Measurements from ENCODE around the gene CSTF1.

Gene CSTF1

GRCh38 chr20:56420940-56421688 lies 28.7 kb downstream of the CSTF1 start:
- no peaks in the 10 kb centered on the region for H3K79me2 ChIP-seq (ENCODE audit: low read length)
- no peaks in the 10 kb centered on the region for H3K9me2 ChIP-seq (replicated peaks; ENCODE audit: insufficient read depth, low read length)
- H3K27me3 ChIP-seq (replicated peaks; ENCODE audit: insufficient read depth, low read length) = no peaks in the 10 kb centered on the region
- no peaks in the 10 kb centered on the region for H3F3A ChIP-seq (ENCODE audit: insufficient read depth, low read length)
- no peaks in the 10 kb centered on the region for H4K20me1 ChIP-seq (ENCODE audit: insufficient read depth, low read length)
- no peak for DNase-seq
- no peaks in the 10 kb centered on the region for H3K36me3 ChIP-seq (replicated peaks; ENCODE audit: insufficient read depth, low read length)
- H3K4me3 ChIP-seq (ENCODE audit: low read length) = no peak overlapping the region
- no peak overlapping the region for H3K27ac ChIP-seq (ENCODE audit: low read length)
- no peaks in the 10 kb centered on the region for H3K4me1 ChIP-seq (ENCODE audit: low read length)
- no peaks in the 10 kb centered on the region for H3K9me3 ChIP-seq (replicated peaks; ENCODE audit: insufficient read depth, low read length)
- H3K9ac ChIP-seq (ENCODE audit: low read length) = no peak overlapping the region
- no peak overlapping the region for H2AFZ ChIP-seq (ENCODE audit: low read length)
- H3K4me2 ChIP-seq (ENCODE audit: low read depth, low read length) = no peak overlapping the region
- no peak for TF ChIP-seq CTCF (IDR thresholded peaks at IDR 0.05; ENCODE audit: low read length)
- no peak for TF ChIP-seq EZH2phosphoT487 (IDR thresholded peaks at IDR 0.05; ENCODE audit: low read length)
- TF ChIP-seq EZH2 (optimal IDR thresholded peaks at IDR 0.05; ENCODE audit: low read depth, low read length) = no peak

GRCh38 chr20:56422076-56422823 lies 29.8 kb downstream of the CSTF1 start:
- H2AFZ ChIP-seq (ENCODE audit: low read length) = no peak overlapping the region
- no peaks in the 10 kb centered on the region for H3K9me2 ChIP-seq (replicated peaks; ENCODE audit: insufficient read depth, low read length)
- TF ChIP-seq CTCF (IDR thresholded peaks at IDR 0.05; ENCODE audit: low read length) = no peak
- H3K27me3 ChIP-seq (replicated peaks; ENCODE audit: insufficient read depth, low read length) = no peaks in the 10 kb centered on the region
- H3K9ac ChIP-seq (ENCODE audit: low read length) = no peak overlapping the region
- H3K36me3 ChIP-seq (replicated peaks; ENCODE audit: insufficient read depth, low read length) = no peaks in the 10 kb centered on the region
- H3K9me3 ChIP-seq (replicated peaks; ENCODE audit: insufficient read depth, low read length) = no peaks in the 10 kb centered on the region
- no peak overlapping the region for H3K27ac ChIP-seq (ENCODE audit: low read length)
- no peak overlapping the region for H3K4me2 ChIP-seq (ENCODE audit: low read depth, low read length)
- no peaks in the 10 kb centered on the region for H3F3A ChIP-seq (ENCODE audit: insufficient read depth, low read length)
- no peak for DNase-seq
- no peaks in the 10 kb centered on the region for H3K79me2 ChIP-seq (ENCODE audit: low read length)
- no peak overlapping the region for H3K4me3 ChIP-seq (ENCODE audit: low read length)
- H4K20me1 ChIP-seq (ENCODE audit: insufficient read depth, low read length) = no peaks in the 10 kb centered on the region
- H3K4me1 ChIP-seq (ENCODE audit: low read length) = no peaks in the 10 kb centered on the region

- H3K4me2 ChIP-seq (ENCODE audit: low read depth, low read length) = no peak overlapping the region
- TF ChIP-seq EZH2phosphoT487 (IDR thresholded peaks at IDR 0.05; ENCODE audit: low read length) = no peak
- no peak for TF ChIP-seq CTCF (IDR thresholded peaks at IDR 0.05; ENCODE audit: low read length)
- TF ChIP-seq EZH2 (optimal IDR thresholded peaks at IDR 0.05; ENCODE audit: low read depth, low read length) = no peak
- no peak overlapping the region for H3K4me3 ChIP-seq (ENCODE audit: low read length)
- H3K36me3 ChIP-seq (replicated peaks; ENCODE audit: insufficient read depth, low read length) = no peaks in the 10 kb centered on the region
- DNase-seq = no peak
- H3K9ac ChIP-seq (ENCODE audit: low read length) = no peak overlapping the region
- H3K27ac ChIP-seq (ENCODE audit: low read length) = no peak overlapping the region
- no peaks in the 10 kb centered on the region for H3F3A ChIP-seq (ENCODE audit: insufficient read depth, low read length)
- no peaks in the 10 kb centered on the region for H4K20me1 ChIP-seq (ENCODE audit: insufficient read depth, low read length)
- H3K9me3 ChIP-seq (replicated peaks; ENCODE audit: insufficient read depth, low read length) = no peaks in the 10 kb centered on the region
- H3K79me2 ChIP-seq (ENCODE audit: low read length) = no peaks in the 10 kb centered on the region
- H2AFZ ChIP-seq (ENCODE audit: low read length) = no peak overlapping the region
- no peaks in the 10 kb centered on the region for H3K4me1 ChIP-seq (ENCODE audit: low read length)
- no peaks in the 10 kb centered on the region for H3K9me2 ChIP-seq (replicated peaks; ENCODE audit: insufficient read depth, low read length)
- H3K27me3 ChIP-seq (replicated peaks; ENCODE audit: insufficient read depth, low read length) = no peaks in the 10 kb centered on the region
Measured at GRCh38 chr20:56422824-56423189, 30.4 kb downstream of the CSTF1 start.

All from MM.1S (cell line).